ENCODE measurements around the gene ACBD3.

The ACBD3 gene

GRCh38 chr1:226095286-226095685 lies 91.3 kb downstream of the ACBD3 start:
- no peak for DNase-seq (ENCODE audit: low spot score)
- TF ChIP-seq CTCF (IDR thresholded peaks at IDR 0.05), result no peak
- H3K27ac ChIP-seq, result no peak overlapping the region
- H3K4me3 ChIP-seq, result no peak overlapping the region

All from coronary artery (tissue), 2 donors.